Effector CD4-positive, alpha-beta T cell (primary cell): ENCODE results near the gene DENND11.

Source experiments
- DNase-seq: peaks from one replicate; pipeline ENCODE4 v3.0.0-alpha.2; 2020
- total RNA-seq: gene quantifications from one replicate; lab custom pipeline; 2026; lab: John Stamatoyannopoulos, UW

DENND11 gene
- total RNA-seq, result 142 reads per million, percentile 88 among the genes with 10 or more reads in this experiment

DNA sequence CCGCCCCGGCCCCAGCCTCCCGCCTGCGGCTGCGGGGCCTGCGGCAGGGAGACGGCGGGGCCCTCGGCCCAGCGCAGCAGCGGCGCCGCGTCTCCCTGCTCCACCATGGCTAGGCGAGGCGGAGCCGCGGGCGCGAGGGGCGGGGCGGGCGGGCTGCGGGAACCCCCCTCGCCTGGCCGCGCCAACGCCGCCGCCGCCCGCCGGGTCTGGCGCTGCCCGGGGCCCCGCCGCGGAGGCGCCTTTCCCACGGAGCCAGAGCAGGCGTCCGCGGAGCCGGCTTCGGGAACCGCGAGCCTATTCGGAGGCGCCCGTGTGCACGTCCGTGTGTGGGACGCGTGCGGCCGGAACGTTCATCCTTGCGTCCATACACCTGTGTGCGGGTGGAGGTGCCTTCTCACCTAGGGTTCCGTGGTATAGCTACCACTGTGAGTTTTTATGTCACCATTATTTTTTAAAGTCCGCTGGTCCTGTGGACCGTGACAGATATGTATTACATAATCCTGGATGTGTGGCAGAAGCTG lies at the start of gene DENND11:
TSS of gene DENND11 (minus strand) at position 120 of the 521 bp plus-strand sequence. CDS start at position 107, 13 bp downstream.
- DNase-seq, result peak; percentile 45

GRCh38 chr7:141748396-141748795 lies 46.4 kb upstream of the DENND11 start:
- DNase-seq, result no peak

DNA sequence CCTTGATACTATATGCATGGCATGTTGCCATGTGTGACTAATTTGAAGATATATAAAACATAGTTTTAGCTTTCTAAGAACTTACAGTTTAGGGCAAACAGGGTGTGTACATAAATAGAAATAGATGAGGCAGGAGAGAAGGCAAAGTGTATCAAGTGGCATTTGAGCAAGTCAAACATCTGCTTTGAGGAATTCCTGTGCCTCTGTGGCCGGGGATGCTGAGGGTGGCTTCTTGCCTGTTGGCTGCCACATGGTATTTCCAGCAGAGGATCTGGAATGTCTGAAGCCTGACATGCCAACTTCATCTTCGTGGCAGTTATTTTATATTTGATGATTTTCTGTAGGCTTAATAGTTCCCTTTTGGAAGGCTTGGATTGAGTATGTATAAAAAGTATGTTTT lies 42.2 kb upstream of the DENND11 start:
- no peak for DNase-seq

GRCh38 chr7:141742229-141742628 lies 40.3 kb upstream of the DENND11 start:
- DNase-seq, result no peak

DNA sequence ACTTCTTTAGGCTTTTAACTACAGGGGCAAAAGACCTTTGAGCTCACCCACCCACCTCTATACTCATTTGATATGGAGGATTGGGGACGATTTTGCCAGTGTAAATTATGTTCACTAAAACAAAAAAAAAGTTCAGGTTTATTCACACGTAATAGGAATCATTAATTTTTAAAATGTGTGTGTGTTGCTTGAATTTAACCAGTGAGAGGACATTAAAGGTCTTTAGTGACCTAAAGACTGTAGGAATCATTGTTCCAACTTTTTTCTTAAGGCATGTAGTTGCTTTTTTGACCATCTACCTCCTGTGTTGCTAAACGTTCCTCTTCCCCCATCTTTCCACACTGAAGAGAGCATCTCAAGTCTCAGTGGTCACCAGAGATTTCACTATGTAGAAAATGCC lies 37.3 kb upstream of the DENND11 start:
- DNase-seq, result no peak

DNA sequence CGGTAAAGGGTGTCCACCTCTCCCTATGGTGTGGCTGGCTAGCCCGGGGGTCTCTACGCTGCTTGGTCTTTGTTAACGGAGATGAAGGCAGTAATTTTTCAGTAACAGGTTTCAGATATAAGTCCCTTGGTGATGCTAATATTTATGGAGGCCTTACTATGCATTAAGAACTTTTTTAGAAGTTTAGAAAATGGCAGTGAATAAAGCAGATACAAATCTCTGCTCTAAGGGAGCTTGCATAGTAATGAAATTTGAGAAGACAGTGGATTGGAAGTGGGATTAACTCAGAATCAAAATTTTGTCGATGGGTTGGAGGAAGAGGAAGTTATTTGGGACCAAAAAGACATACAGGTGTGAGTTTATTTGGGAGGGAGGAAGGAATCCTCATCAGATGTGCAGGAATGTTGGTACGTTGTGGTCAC lies 36.6 kb upstream of the DENND11 start:
- no peak for DNase-seq

DNA sequence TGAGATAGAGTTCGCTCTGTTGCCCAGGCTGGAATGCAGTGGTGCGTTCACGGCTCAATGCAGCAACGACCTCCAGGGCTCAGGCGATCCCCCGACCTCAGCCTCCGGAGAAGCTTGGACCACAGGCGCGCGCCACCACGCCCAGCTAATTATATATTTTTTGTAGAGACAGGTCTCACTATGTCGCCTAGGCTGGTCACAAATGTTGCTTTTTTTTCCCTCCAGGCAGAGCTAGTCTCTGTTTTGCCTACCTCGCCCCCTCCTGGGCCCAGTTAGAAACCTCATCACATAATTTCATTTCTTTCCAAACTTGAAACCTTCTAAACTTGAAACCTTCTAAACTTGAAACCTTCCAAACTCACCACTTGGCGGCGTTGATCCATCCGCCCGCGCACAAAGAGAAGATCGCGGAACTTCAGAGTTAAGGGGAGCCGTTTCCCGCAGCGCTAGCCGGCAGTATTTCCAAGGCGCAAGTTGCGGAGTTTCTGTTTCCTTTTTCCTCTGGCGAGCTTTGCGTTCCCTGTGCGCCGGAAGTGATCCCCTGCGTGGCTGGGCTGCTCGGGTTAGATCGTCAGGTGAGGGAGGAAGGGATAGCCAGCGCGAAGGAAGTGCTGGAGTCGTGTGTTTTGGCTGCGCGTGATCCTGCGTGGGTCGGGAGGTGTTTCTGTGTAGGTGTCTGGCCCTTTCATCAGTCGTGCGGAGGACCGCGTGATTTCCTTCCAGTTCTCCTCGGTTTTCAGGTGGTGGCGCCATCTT lies 36.0 kb upstream of the DENND11 start, which contains the start of gene SSBP1:
TSS of gene SSBP1 (plus strand) at position 523 of the 756 bp plus-strand sequence. CDS start 809 bp downstream, outside the sequence.
- DNase-seq, result peak; percentile 85

GRCh38 chr7:141737118-141737835 lies 35.3 kb upstream of the DENND11 start:
- no peak for DNase-seq

- DNase-seq, result no peak
These were observed 29.6 kb upstream of the DENND11 start for GRCh38 chr7:141731476-141732149.

GRCh38 chr7:141729020-141729419 lies 27.1 kb upstream of the DENND11 start:
- DNase-seq, result no peak

DNA sequence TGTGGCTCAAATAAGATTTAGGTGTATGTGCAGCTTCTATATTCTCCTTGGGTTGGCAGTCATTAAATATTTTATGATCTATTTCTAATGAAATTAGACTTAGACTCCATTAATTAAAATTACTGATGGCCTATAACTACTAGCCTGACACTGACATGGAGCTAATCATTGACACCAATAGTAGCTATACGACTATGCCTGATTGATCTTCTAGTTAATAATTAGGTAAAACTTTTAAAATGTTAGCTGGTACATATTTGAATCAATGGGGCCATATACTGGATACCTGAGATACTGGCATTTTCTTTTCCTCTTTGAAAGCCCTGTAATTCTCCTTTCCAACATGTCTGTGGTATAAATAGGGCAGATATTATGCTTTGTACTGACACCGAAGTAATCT lies 20.6 kb upstream of the DENND11 start:
- no peak for DNase-seq

GRCh38 chr7:141717450-141717849 lies 15.5 kb upstream of the DENND11 start:
- no peak for DNase-seq

GRCh38 chr7:141715794-141716689 lies 14.1 kb upstream of the DENND11 start:
- no peak for DNase-seq

DNA sequence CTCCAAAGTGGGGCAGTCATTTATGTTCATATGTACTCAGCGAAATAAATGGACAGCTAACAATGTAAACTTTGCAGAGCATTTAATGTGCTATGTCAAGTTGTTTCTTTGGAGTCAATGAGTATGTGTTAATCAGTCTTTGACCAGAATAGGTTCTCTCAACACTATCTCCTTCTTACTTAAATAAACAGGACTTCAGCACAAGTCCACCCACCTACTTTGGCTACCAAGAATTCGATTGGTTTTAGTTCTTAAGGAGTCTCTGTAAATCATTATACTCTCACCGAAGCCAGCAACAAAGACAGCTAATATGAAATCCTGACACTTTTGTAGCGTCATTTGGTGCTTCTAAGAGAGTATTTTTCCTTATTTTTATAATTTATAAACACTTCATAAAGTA lies 13.1 kb upstream of the DENND11 start:
- DNase-seq, result no peak

- DNase-seq, result no peak
These were observed 12.6 kb upstream of the DENND11 start for GRCh38 chr7:141714571-141714970.

DNA sequence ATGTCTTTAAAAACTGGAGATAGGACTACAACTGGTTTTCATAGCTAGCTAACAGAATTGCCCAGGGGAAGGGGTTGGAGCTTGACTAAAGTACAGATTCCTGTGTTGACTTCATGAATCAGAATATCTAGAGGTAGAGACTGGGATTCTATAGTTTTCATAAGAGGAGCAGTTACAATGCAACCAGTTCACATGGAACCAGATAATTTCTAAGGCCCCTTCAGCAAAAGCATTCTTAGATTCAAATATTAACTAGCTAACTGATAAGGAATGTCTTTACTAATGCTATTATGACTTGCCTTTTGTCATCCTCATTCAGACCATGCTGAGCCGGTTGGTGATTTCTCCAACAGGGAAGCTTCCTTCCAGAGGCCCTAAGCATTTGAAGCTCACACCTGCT lies 11.9 kb upstream of the DENND11 start:
- no peak for DNase-seq

DNA sequence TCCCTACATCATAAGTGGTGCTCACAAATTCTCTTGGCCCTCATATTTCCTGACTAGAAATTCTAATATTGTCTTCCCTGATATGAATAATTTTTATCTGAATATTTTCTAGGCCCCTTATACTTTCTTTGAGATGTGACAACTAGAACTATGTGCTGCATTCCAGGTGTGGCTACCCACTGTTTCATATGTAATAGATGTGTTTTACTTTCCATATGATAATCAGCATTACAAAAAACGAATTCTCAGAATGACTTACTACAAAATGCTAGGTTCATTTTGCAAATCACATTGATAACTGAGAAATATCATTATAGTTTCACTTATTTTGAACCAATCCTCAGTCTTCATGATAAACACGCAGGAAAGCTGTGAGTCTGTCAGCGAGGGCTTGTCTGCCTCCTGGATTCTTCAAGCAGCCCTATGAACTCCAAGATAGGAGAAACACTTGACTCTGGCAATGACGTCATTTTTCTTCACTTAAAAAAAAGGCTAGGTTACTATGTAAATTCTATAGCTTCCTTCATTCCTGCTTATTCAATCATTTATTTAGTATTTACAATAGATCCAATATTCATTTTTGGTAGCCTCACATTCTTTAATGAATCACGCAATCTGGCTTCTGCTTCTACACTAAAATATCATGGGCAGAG lies 10.8 kb upstream of the DENND11 start:
- no peak for DNase-seq

DNA sequence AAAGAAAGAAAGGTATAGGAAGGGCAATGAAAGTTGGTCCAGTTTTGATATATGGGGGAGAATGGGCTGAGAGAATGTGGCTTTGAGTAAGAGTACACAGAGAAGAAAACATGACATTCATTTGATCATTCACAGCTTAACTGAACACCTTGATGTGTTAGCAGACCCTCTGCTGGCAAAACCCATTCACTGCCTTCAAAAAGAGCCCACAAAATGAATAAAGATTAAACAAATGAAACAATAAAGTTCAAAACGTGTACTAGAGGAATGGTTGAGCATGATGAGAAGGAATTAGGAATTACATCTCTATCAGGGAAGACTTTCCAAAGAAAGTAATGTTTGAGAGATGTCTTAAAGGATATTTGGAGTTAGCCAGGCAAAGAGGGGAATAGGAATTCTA lies 8.3 kb upstream of the DENND11 start:
- no peak for DNase-seq

- DNase-seq, result no peak
These were observed 7.8 kb upstream of the DENND11 start for GRCh38 chr7:141709749-141710148.

GRCh38 chr7:141709318-141709717 lies 7.4 kb upstream of the DENND11 start:
- DNase-seq, result no peak

DNA sequence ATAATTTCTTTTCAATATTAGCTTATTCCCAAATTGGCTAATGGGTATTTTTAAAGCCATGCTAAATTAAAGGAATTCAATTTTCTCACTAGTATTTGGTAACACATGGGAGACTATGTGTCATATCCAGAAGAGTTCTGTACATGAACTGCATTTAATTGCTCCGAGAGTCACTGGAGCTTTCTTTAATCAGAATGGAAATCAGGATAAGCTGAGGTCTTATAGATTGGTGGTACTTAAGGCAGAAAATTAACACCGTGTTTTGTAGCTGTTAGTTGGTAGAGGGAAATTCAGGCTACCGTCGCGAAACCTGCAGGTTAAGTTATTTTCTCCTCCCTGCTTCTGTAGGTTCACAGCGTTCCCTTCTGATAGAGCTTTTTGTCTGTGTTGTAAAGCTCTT lies 6.4 kb upstream of the DENND11 start, which contains the start of gene WEE2:
TSS of gene WEE2 (plus strand) at position 3 of the 400 bp plus-strand sequence. CDS start 406 bp downstream, outside the sequence.
- no peak for DNase-seq
